ENCODE measurements around the gene OR8B3.

The OR8B3 gene

GRCh38 chr11:124376280-124376679, 22.5 kb downstream of the OR8B3 start:
- no peak for DNase-seq (ENCODE audit: low read depth in 3 of 3, low spot score in 1 of 3)

DNA sequence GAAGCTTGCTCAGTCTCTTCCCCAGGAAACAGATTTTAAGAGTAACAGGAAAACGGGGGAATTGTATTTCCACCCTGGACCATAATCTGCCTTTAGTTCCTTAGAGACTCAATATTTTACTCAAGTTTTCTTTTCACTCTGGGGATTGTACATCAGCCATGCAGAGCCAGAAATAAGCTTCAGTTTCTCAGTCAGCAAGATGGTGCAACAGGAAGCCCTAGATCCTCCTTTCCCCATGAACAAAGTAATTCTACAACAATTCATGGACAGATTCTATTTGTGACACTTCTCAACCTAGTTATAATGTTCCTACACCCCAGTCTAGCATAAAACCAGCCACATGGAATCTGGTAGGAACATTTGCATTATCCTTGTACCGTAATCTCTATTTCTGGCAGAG, 39.3 kb downstream of the OR8B3 start:
- no peak for DNase-seq (ENCODE audit: low read depth in 3 of 3, low spot score in 1 of 3)

DNA sequence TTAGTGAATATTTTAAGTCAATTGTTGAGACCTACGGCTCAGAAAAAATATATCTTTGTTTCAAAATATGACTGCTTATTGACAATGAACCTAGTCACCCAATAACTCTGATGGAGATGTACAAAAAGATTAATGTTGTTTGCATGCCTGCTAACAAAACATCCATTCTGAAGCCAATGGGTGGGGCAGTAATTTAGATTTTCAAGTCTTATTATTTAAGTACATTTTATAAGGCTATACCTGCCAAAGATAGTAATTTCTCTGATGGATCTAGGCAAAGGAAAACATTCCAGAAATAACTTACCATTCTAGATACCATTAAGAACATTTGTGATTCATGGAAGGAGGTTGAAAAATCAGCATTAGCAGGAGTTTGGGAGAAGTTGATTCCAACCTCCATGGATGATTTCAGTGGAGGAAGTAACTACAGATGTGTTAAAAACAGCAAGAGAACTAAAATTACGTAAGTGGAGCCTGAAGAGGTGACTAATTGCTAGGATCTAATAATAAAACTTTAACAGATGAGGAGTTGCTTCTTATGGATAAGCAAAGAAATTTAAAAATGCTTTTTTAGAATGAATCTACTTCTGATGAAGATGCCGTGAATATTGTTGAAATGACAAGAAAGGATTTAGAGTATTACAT, 52.4 kb downstream of the OR8B3 start:
- no peak for DNase-seq (ENCODE audit: low read depth in 3 of 3, low spot score in 1 of 3)

Data from stimulated activated CD4-positive, alpha-beta T cell treated with anti-CD3 and anti-CD28 coated beads, TNF-alpha, amount 100 ng/mL, for 1 hour (primary cell).